SIG-M5 treated with dmso at 0.1 percent for 504 hours (cell line): Measurements from ENCODE around the gene CHAMP1.
A peak's percentile ranks its signal among the peaks of the same experiment; 100 is the strongest.
"Not testable (repeated sequence)": the region's sequence is repeated elsewhere in the genome, so short reads cannot be mapped to it uniquely, and the experiment has no call there.

Source experiments
- DNase-seq: peaks from one replicate; lab custom pipeline; 2025; ENCODE audit not compliant: unreplicated experiment; lab: John Stamatoyannopoulos, UW

The CHAMP1 gene

GRCh38 chr13:114334305-114335053 lies 20.2 kb downstream of the CHAMP1 start:
- no peak for DNase-seq

GRCh38 chr13:114336457-114336856 lies 22.2 kb downstream of the CHAMP1 start:
- not testable (repeated sequence) for DNase-seq

- no peak for DNase-seq
Measured at GRCh38 chr13:114338959-114339358, 24.7 kb downstream of the CHAMP1 start.

- DNase-seq = peak; percentile 65
Measured at GRCh38 chr13:114339857-114340534, 25.7 kb downstream of the CHAMP1 start.

GRCh38 chr13:114341003-114341777 lies 26.9 kb downstream of the CHAMP1 start:
- no peak for DNase-seq

- DNase-seq = not testable (repeated sequence)
Measured at GRCh38 chr13:114347256-114347655, 33.0 kb downstream of the CHAMP1 start.

- DNase-seq = not testable (repeated sequence)
Measured at GRCh38 chr13:114352763-114353162, 38.5 kb downstream of the CHAMP1 start.

- DNase-seq = not testable (repeated sequence)
Measured at GRCh38 chr13:114353382-114353781, 39.1 kb downstream of the CHAMP1 start.
